ENCODE measurements around the gene NARF. TPM values are rescaled to one million over a fixed set of nuclear protein-coding genes. Genes with fewer than 3 reads are reported as not detected.

The NARF gene
- total RNA-seq, 1 experiment from 2014 or later: 59.5 TPM

DNA sequence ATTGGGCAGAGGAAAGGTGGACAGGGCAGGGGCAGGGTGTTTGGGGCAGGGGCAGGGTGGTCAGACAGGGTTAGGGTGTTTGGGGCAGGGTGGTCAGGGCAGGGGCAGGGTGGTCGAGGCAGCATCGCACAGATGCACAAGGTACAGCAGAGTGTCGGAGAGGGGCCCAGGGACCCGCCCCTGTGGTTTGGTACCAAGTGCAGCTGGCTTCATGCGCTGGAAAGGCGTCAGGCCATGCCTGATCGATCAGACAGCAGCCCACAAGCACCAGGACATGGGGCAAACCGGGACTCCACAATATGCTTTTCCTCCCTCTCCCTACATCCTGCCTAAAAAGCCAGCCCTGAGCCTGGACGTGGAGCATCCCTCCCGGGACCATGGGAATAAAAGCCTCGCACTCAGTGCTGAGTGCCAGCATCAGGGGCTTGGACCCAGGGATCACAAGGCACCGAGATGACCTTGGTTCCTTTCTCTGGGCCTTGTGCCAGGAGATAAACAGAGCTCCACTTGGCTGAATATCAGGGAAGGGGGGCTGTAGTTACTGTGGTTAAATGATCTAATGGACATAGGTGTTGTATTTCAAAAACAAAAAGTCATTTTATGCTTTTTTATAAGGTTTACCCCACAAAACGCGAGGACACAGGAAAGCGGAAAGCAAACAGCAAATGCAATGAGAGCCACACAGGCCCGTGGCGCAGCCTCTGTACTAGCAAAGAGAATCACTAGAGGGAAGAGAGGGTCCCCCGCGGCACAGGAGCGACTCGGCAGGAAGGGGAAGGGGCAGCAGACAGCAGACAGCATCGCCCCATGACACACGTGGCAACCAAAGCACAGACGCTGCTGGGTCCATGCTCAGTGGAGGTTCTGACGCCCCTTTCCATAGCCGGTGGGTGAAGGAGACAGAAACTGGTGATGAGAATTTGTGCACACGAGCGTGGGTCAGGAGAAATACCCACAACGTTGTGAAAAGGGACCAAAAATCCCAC is 45.7 kb upstream of the NARF start:
- H3K4me1 ChIP-seq (ENCODE audit: insufficient read depth, low read length): peaks cover 3% of the 10 kb centered on the region
- intact Hi-C loops (cut with micrococcal nuclease): loop anchor here (5.0 to 10.0 kb wide), 2 partner anchors 61 to 82 kb away; no protein-coding TSS in a partner anchor
- no peak overlapping the region for H3K27ac ChIP-seq (ENCODE audit: low read length)
- ChIA-PET CTCF (no interaction called here), POLR2A (ENCODE audit: unreplicated experiment) (no interaction called here)
- H3K4me2 ChIP-seq (ENCODE audit: low read length): no peak overlapping the region
- H4K20me1 ChIP-seq (ENCODE audit: low read length): peaks cover 20% of the 10 kb centered on the region; the same call in 1 of the 2 replicates
- peaks cover 18% of the 10 kb centered on the region for H3K79me2 ChIP-seq (ENCODE audit: low read length)
- H3K36me3 ChIP-seq (ENCODE audit: low read depth, low read length): no peaks in the 10 kb centered on the region
- no peak for ATAC-seq
- no peaks in the 10 kb centered on the region for H3K9me2 ChIP-seq (replicated peaks; ENCODE audit: low read length)
- no peak overlapping the region for H3K4me3 ChIP-seq (ENCODE audit: low read length)
- BruUV-seq (replicated peaks): no TSS peak
- H3K9me3 ChIP-seq (ENCODE audit: low read length): no peaks in the 10 kb centered on the region
- no peak overlapping the region for H2AFZ ChIP-seq (ENCODE audit: low read length)
- no peaks in the 10 kb centered on the region for H3F3A ChIP-seq (ENCODE audit: low read length, unreplicated experiment)
- H3K27me3 ChIP-seq (ENCODE audit: low read length): no peaks in the 10 kb centered on the region
- no peak for TF ChIP-seq EZH2phosphoT487 (IDR thresholded peaks at IDR 0.05; ENCODE audit: borderline replicate concordance, low read length)
- no peak for TF ChIP-seq EZH2 (IDR thresholded peaks at IDR 0.05; ENCODE audit: low read length, unreplicated experiment)
- TF ChIP-seq, protein P1, sequence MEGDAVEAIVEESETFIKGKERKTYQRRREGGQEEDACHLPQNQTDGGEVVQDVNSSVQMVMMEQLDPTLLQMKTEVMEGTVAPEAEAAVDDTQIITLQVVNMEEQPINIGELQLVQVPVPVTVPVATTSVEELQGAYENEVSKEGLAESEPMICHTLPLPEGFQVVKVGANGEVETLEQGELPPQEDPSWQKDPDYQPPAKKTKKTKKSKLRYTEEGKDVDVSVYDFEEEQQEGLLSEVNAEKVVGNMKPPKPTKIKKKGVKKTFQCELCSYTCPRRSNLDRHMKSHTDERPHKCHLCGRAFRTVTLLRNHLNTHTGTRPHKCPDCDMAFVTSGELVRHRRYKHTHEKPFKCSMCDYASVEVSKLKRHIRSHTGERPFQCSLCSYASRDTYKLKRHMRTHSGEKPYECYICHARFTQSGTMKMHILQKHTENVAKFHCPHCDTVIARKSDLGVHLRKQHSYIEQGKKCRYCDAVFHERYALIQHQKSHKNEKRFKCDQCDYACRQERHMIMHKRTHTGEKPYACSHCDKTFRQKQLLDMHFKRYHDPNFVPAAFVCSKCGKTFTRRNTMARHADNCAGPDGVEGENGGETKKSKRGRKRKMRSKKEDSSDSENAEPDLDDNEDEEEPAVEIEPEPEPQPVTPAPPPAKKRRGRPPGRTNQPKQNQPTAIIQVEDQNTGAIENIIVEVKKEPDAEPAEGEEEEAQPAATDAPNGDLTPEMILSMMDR (conservative IDR thresholded peaks at IDR 0.05; ENCODE audit: low read depth, low read length): no peak
- no peak overlapping the region for H3K9ac ChIP-seq (ENCODE audit: low read length)
- no peak for DNase-seq

DNA sequence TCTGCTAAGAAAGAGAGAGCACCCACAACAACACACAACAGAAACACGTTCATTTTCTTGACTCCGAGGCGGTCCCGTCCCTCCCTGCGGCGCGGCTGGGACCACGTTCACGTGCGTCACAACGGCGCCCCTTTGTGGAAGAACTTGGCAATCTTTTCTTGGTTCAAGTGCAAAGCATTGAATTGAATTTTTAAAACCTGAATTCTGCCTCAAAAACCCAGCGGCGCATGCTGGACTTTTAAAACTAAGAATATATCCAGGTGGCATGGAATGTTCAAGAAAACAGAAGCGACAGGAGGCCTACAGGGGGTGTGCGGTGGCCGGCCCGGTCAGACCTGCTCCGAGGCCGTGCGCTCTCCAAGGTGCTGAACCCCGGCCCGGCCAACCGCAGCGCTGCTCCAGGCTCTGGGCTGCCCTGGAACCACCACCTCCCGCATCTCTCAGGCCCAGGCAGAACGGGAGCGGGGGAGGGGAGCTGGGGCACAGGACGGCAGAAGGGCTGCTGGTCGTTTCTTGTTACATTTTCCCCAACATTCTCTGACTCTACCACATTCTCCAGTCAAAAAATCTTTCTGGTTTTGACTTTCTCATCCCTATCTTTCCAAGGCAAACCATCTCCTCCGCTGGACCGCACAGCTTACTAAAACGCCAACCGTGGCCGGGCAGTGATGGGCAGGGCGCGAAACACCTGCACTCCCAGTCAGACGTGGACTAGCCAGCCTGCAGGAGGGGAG is 43.8 kb upstream of the NARF start:
- no peak overlapping the region for H3K4me3 ChIP-seq (ENCODE audit: low read length)
- H3K9ac ChIP-seq (ENCODE audit: low read length): no peak overlapping the region
- H3K27me3 ChIP-seq (ENCODE audit: low read length): no peaks in the 10 kb centered on the region
- no peaks in the 10 kb centered on the region for H3K9me3 ChIP-seq (ENCODE audit: low read length)
- H3K9me2 ChIP-seq (replicated peaks; ENCODE audit: low read length): no peaks in the 10 kb centered on the region
- intact Hi-C loops (cut with micrococcal nuclease): loop anchor here (5.0 to 10.0 kb wide), 2 partner anchors 62 to 80 kb away; no protein-coding TSS in a partner anchor
- H3K79me2 ChIP-seq (ENCODE audit: low read length): peaks cover 19% of the 10 kb centered on the region
- H3K4me1 ChIP-seq (ENCODE audit: insufficient read depth, low read length): peaks cover 11% of the 10 kb centered on the region
- ChIA-PET CTCF (interaction anchor here (0.6 kb wide), 1 partner anchor 182 kb away, joined by 3 read pairs; no protein-coding TSS in a partner anchor), POLR2A (ENCODE audit: unreplicated experiment) (no interaction called here)
- DNase-seq: peak; percentile 61
- H3K36me3 ChIP-seq (ENCODE audit: low read depth, low read length): no peaks in the 10 kb centered on the region
- TF ChIP-seq, protein P1 (conservative IDR thresholded peaks at IDR 0.05; ENCODE audit: low read depth, low read length): peak; percentile 80
- TF ChIP-seq EZH2 (IDR thresholded peaks at IDR 0.05; ENCODE audit: low read length, unreplicated experiment): no peak
- H3F3A ChIP-seq (ENCODE audit: low read length, unreplicated experiment): no peaks in the 10 kb centered on the region
- no peak overlapping the region for H3K4me2 ChIP-seq (ENCODE audit: low read length)
- BruUV-seq (replicated peaks): no TSS peak
- peak; percentile 59 for ATAC-seq
- H4K20me1 ChIP-seq (ENCODE audit: low read length): peaks cover 20% of the 10 kb centered on the region; the same call in 1 of the 2 replicates
- H3K27ac ChIP-seq (ENCODE audit: low read length): no peak overlapping the region
- H2AFZ ChIP-seq (ENCODE audit: low read length): no peak overlapping the region
